Measurements from ENCODE around the gene SLC8A1.

Gene SLC8A1

DNA sequence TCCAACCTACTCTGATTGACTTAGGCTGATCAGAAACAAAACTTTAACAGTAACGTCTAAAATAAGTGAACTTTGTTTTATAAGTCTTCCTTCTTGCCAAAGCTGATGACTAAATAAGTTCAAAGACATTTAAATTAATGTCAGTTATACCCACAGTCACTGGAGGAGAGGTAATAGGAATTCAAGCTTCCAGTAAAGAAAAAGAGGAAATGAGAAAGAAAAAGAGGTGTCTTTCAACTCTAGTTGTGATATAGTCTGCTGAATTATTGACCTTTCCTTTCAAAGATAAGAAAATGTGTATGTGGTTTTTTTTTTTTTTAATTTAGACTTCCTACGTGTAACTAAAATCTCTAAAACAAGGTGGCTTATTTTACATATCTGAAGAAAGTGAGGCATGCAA lies 191.5 kb downstream of the SLC8A1 start:
- DNase-seq: no peak

DNA sequence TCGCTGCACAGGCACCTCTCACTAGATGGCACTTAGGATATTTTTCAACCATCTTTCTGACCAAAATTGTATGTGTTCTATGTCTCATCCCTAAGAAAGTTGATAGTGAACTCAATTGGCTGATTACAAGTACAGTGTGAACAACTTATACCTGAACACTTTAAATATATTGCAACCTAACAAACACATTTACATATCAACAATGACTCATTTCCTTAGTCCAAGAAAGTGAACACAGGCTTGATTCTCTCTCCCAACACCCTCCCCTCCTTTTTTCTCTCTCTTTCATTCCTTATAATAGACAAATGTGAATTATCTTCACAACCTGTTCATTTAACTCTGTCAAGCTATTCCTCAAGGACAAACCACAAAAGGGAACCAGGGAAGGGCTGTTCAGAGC lies 192.0 kb downstream of the SLC8A1 start:
- no peak for DNase-seq

GRCh38 chr2:40258135-40258457 lies 193.8 kb downstream of the SLC8A1 start:
- DNase-seq: no peak

GRCh38 chr2:40257340-40258134 lies 194.4 kb downstream of the SLC8A1 start:
- no peak for DNase-seq

DNA sequence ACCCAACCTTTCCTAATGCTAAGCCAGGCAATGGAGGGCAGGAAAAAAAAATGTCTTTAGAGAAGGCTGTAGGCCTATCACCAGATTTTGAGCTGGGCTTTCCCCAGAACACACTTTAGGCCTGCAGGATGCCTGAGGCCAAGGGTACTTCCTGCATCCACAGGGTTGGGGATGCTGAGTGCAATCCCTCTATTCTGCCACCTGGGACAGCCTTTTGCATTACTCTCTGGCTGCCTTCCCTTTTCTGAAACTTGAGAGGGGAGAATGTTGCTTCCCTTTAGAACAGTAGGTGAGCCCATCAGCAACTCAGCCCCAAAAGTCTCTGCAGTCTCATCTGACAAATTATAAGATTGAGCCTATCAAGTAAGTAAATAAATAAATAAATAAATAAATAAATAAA lies 195.2 kb downstream of the SLC8A1 start:
- no peak for DNase-seq

DNA sequence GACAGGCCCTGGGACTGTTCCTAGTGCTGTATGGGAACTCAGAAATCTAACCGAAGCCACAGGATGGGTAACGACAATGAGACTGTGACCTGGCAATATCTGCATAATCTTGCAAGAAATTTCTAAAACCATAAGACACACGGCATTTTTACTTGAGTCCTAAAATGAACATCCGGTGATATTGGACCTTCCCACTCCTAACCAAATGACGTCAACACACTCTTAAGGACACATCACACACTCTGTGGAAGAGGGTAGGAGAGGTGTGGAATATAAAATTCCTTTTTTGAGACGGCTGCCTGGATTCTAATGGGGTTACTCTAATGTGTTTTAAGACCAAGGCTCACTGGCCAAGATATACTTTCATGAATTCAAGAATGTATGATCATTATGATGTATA lies 195.9 kb downstream of the SLC8A1 start:
- DNase-seq: no peak

GRCh38 chr2:40255103-40255502 lies 196.8 kb downstream of the SLC8A1 start:
- no peak for DNase-seq

- no peak for DNase-seq
Observed at GRCh38 chr2:40254611-40255010, 197.3 kb downstream of the SLC8A1 start.

GRCh38 chr2:40251137-40251536 lies 200.8 kb downstream of the SLC8A1 start:
- no peak for DNase-seq

DNA sequence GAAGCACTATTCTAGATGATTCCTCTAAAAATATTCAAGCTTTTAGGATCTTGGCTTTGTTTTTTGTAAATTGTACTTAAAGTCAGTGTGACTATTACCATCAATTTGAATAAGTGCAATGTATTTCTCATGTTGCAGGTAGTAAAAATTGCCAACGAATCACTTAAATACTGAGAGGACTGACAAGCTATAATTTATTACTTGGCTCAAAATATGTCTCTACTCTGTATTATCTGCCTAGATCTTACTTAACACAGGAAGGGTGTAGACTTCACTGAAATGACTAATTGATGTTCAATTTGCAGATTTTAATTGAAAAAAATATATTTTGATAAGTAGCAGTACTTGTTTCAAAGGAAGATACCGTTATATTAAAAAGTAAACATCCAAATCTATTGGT lies 202.3 kb downstream of the SLC8A1 start:
- no peak for DNase-seq

- DNase-seq: no peak
Observed at GRCh38 chr2:40248294-40248693, 203.6 kb downstream of the SLC8A1 start.

DNA sequence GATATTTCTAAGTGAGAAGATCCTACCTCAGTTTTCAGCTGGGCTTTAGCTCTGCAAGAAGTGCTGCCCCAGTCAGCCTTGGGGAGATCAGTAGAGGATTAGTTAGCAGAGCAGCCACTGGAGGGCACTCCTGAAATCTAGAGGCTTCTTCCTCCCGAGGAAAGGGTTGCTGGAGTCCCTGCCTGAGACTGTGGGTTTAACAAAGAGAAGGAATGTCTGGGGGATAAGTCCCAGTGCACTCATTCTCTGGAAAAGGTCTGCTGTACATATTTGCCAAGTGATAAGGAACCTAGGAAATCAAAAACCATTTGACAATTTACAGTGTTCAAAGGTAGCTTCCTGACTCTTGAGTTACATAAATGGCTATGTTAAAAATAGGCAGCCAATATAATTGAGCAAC lies 207.2 kb downstream of the SLC8A1 start:
- peak; percentile 29 for DNase-seq

- DNase-seq: peak; percentile 23
Observed at GRCh38 chr2:40244251-40244650, 207.6 kb downstream of the SLC8A1 start.

- DNase-seq: no peak
Observed at GRCh38 chr2:40243581-40244187, 208.2 kb downstream of the SLC8A1 start.

DNA sequence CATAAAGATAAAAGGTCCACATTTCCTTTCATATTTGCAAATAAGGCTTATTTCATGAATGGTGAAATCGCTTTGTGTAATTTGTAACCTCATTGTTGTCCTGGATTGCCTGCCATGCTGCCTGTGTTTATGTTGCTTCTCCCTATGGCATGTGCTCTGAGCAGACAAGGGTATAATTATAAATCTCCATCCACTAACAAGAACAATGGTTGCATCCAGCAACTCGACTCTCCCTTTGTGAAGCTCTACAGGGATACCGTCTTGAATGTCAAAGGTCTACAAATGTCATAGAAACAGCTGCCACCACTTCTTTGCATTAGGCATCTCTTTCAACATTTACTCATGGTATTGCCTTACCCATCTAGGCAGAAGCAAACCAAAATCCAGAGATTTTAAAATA lies 209.6 kb downstream of the SLC8A1 start:
- no peak for DNase-seq

DNA sequence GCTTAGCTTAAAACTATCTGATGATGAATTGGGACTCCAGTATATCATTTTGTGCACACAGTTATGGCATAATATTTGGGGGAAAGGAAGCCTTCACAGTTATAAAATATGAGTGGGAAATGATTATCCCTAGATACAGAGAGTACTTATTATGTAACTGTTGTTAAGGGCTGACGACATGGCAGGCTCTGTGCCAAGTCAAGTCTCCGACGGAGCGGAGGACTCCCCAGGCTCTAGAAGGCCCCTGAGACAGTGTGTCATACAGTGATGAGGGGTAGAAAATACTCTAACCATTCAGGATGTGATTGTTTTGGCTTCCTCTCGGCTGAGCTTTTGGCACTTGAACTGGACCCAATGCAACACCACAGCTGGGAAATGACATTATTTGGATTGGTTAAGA lies 211.8 kb downstream of the SLC8A1 start:
- peak; percentile 89 for DNase-seq

DNA sequence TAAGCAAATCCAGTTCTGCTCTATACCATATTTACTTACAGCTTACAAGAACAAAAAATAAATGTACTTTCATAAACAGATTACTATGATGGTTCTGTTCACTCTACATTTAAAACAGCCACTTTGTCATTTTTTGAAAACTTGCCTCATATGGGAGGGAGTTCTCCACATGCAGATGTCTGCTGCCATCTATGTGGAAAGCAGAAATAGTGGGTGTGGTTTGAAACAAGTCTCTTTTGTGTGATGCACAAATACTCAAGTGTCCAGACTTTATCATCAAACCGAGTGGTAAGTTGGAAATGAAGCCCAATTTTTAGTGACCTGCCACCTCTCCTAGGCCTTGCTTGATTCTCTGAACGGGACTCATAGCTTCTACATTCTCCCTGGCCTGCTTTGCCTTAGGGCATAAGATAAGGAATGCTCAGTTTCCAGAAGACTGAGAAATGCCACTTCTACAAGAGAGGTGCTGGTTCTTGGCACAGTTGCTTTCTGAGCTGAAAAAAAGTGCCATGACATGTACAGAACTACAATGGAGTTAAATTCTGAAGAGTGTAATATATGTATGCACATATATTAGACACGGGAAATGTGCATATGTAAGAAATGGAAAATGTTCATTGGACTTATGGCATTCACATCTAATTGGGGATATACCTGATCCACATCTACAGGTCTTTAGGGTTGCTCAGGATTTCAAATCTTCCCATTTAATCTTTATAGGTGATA lies 221.0 kb downstream of the SLC8A1 start:
- DNase-seq: no peak

GRCh38 chr2:40230186-40230585 lies 221.7 kb downstream of the SLC8A1 start:
- DNase-seq: no peak

GRCh38 chr2:40228310-40228709 lies 223.6 kb downstream of the SLC8A1 start:
- peak; percentile 67 for DNase-seq

GRCh38 chr2:40227210-40227609 lies 224.7 kb downstream of the SLC8A1 start:
- no peak for DNase-seq

- DNase-seq: no peak
Observed at GRCh38 chr2:40226637-40227036, 225.3 kb downstream of the SLC8A1 start.

GRCh38 chr2:40225670-40226210 lies 226.2 kb downstream of the SLC8A1 start:
- DNase-seq: no peak

DNA sequence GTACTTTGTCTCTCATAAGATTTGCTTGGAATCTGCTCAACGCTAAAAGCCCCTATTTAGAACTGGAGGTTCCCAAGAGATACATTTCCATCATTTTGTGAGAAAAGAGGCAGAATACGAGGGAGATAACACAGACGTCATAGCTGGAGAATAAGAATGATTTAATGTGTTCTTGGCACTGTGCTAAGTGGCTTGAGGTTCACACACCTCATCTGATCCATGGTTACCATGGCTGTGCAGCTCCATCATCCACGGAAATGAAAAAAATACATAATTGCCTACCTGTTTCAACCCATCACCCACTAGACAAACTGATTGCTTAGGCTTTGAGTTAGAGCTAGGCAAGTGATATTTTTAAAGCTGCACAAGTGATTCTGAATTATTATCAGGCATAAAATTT lies 227.6 kb downstream of the SLC8A1 start:
- no peak for DNase-seq
